GM18951 (cell line): ENCODE data around the gene ATF7.

Experiments
- POLR2A ChIP-seq: IDR thresholded peaks from 4 replicates; pipeline ENCODE4 v1.6.1; 2011; ENCODE audit warnings: mild to moderate bottlenecking; ENCODE audit not compliant: insufficient read length, insufficient read depth; ENCODE audit errors: extremely low read depth
- in situ Hi-C: fragments of 300-500 bp; cut with MboI; formaldehyde crosslinking; loops from one replicate; pipeline ENCODE4 v1.12.0; 2022; ENCODE audit warnings: low sequenced_read_pairs, mixed read lengths, inconsistent platforms; ENCODE audit not compliant: unreplicated experiment

The ATF7 gene

DNA sequence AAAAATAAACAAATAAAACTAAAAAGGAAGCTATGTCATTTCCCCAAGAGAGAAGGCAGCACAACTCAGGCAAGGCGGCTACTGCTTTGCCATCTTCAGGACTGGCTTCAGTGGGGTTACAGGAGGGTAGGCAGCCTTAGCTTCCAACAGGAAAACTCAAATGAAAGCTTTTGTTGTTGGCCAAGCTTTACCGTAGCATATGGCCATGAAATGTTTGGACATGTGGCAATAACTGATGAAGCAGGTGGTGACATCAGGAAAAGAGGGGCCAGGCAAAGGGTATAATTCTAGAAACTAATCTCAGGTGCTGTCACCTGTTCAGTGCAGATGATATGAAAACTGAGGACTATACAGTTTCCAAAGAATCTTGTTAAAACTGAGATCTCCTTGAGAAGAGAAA is 96.1 kb downstream of the ATF7 start:
- TF ChIP-seq POLR2A: no peak

DNA sequence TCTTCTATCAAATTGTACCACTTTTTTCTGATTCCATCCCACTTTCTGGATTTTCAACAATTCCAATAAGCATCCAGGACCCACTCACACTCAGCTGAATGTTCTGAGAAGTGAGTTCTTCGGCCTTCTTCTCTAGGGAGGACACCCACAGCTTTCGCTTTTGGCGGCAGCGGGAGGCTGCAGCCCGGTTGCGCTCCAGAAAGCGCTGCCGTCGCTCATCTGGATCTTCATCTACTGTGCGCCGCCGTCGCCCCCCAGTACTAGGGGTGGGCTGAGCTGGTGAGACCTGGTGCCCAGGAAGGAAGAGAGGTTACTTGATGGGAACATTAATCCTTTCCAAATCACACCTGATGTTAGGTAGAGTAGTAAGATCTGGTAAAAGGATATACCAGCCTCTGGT is 101.7 kb downstream of the ATF7 start:
- in situ Hi-C loops: no loop called here
- no peak for TF ChIP-seq POLR2A

More for the DNA sequence above, 96.1 kb downstream of the ATF7 start:
- in situ Hi-C loops: no loop called here

DNA sequence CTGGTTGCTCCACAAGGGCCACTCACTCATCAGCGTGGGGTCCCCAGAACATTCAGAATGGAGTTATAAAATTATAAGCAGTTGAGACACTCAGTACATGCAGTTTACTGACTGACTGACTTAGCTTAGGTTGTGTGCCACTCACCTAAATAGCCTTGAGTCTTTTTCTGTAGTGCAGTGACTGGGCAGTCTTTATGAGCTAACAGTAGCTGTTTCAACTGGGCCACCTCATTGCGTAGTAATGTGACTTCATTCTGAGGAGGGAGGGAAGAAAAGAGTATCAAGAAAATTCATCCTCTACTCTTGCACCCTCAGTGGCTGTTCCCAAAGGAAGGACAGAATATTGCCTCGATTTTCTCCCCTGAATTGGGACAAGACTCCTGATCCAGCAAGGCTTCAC is 103.1 kb downstream of the ATF7 start:
- TF ChIP-seq POLR2A: no peak
- in situ Hi-C loops: no loop called here

DNA sequence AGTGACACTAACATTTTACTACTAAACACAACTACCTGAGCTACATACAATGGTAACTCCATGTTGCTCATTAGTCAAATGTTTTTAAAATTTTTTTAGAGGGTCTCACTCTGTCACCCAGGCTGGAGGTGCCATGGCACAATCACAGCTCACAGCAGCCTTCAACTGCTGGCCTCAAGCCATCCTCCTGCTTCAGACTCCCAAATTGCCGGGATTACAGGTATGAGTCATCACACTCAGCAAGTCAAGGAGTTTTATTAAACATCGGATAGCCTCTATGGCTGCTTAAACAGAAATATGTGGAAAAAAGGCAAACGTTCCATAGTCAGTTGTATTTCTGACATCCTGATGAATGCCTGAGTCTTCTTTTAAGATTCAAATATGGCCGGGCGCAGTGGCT is 107.8 kb downstream of the ATF7 start:
- no peak for TF ChIP-seq POLR2A
- in situ Hi-C loops: no loop called here

DNA sequence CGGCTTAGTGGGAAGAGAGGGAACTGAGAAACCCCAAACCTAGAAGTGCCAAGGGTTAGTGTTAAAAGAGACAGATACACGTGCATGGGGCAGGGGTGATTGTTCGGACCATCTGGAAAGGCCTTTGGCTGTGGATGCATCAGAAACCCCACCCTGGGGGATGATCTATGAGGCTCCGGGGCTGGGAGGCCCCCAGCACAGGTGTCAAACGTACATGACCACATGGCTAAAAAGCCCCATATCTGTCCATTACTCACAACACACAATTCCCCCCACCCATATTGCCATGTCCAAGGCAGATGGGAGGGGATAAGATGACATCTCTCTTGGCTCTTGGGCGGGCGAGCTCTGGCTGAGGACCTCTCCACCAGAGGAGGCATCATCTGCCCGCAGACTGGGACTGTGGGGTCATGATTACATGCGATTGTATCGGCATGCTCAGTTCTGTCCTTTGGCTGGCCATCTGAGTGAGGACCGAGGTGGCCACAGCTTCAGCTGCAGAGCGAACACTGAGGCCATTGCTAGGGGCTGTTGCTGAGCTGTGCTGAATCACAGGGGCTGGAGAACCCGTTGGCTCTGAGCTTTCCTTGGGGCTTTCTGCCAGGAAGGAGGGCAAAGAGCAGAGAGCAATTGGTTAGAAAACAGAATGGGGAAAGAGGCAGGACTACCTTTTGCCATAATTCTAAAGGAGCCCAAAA is 109.3 kb downstream of the ATF7 start:
- in situ Hi-C loops: no loop called here
- no peak for TF ChIP-seq POLR2A

DNA sequence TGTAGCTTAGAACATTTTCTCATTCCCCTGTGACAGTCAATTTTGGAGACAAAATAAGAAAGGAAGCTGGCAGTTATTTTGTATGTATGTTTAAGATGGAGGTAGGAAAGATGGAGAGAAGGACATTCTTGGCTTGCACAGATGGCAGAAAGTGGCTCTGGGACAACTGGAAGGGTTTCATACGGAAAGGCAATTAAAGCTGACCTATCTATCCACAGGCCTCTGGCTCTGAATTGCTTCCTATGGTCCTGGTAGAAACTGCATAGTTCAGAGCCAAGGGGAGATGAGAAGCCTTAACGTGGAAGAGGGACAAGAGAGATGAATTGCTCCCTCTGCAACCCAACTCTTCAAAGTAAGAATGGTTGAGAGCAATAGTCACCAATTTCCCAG is 110.9 kb downstream of the ATF7 start:
- TF ChIP-seq POLR2A: no peak

DNA sequence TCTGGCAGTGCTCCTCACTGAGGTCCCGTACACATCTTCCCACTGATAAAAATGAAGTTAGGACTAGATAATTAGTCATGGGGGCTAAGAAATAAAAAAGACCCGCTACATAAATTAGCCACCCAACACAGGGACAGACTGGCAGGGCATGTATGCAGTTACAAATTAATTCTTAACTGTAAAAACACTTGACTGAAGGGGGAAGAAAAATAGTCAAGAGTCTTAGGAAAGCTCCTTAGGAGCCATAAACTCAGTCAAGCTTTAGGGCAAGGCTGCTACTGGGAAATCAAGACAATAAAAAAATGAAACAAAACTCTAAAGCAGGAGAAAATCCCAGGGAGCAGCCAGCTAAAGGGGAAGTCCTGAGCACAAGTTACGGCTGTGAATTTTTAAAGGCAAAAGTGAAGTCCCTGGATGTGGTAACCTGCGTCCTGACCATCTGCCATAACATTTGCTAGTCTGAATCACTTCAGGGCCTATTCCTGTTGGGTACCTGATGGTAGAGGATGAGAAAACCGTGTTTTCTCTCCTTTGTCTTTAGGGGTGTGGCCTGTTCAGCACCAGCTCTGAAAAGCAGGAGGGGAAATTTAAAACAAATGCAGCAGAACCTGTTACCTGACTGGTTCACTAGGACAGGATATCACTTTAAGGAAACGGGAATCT is 111.4 kb downstream of the ATF7 start:
- no peak for TF ChIP-seq POLR2A
- in situ Hi-C loops: no loop called here

More for the DNA sequence above, 110.9 kb downstream of the ATF7 start:
- in situ Hi-C loops: no loop called here

DNA sequence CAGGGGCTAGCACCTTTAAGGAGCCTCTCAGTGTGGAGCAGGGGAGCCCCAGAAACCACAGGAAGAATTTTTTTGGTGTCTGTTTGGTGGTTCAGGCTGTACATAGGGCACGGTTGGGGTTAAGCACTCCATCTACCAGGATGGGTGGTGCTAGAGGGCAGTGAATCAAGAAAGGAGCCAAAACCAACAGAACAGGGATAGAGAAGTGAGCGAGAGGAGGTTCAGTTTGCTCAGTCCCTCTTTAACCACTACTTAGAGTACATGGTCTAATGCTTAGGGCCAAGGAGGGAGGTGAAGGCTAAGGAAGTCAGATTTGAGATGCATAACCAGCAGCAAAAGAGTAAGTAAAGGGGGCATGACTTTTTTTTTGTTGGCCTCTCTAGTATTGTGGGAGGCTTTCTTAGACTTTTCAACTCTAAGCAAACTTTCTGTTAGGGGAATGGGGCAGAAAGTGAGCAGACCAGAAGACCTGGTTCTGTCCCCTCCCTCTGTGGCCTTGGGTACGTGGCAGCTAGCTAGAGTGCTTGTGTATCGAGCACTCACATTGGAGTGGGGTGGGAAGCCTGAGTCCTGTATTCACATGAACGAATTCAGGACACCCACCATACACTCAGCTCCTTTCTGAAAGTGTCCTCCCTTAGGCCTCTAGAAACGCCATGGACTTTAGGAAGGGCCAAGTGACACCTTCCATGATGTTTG is 112.3 kb downstream of the ATF7 start:
- no peak for TF ChIP-seq POLR2A

DNA sequence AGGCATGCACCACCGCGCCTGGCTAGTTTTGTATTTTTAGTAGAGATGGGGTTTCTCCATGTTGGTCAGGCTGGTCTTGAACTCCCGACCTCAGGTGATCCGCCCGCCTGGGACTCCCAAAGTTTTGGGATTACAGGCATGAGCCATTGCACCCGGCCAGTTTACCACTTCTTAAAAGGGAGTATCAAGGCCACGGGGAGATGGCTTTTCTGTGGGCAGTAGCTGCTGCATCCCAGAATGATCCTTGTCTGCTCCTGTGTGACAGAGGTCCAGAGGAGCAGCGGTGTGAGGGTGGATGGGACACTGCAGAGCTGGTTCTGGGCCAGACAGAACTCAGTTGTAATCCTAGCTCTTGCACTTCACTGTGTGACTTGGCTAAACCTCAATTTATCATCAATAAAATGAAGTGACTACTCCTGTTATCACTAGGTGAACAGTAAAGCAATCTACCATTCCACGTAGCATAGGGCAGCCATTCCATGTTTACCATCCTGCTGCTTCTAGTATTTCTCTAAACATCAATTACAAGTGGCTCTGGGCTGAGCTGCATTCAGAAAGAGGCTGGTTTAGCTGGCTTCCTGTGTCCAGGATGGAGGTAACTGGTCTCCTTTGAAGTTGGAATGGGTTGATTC is 115.9 kb downstream of the ATF7 start:
- in situ Hi-C loops: no loop called here
- no peak for TF ChIP-seq POLR2A

More for the DNA sequence above, 112.3 kb downstream of the ATF7 start:
- in situ Hi-C loops: no loop called here

DNA sequence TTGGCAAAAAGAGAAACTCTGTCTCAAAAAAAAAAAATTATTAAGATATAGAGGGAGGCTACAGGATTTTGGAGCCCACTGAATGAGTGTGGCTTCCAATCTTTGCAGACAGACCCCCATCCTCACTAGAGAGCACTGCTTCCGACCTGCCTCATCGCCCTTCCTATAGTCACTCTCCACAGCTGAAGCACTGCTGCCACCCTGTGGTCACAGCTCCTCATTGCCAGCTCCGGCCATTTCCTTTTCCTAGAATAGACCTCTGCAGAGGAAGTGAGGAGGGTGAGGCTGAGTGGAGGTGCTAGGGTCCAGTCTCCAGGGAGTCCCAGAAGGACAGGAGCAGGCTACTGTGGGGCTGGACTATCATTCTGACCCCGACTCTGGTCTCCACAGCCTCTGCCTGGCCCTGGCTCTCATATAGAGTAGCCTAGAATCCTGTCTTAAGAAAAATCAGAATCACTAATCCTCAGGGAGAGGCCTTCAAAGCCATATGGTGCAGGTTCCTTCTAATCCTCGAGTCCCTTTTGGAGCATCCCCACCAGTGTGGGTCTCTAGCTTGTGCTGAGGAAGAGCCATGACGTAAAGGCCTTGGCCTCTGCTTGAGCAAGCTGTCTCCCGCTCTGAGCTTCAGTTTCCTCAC is 117.5 kb downstream of the ATF7 start:
- no peak for TF ChIP-seq POLR2A
- in situ Hi-C loops: no loop called here

DNA sequence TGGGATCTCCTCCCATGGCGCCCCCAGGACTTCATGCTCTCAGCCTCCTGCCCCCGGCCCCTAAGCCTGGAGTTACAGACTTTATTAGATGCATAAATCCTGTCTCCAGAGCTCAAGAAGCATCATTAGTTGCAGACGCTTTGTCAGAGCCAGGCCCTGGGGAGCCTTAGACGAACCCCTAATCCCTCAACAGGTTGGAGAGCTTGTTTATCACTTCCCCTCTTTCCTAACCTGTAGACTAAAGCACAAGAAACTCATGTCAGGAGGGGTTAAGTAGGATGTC is 118.6 kb downstream of the ATF7 start:
- in situ Hi-C loops: no loop called here

DNA sequence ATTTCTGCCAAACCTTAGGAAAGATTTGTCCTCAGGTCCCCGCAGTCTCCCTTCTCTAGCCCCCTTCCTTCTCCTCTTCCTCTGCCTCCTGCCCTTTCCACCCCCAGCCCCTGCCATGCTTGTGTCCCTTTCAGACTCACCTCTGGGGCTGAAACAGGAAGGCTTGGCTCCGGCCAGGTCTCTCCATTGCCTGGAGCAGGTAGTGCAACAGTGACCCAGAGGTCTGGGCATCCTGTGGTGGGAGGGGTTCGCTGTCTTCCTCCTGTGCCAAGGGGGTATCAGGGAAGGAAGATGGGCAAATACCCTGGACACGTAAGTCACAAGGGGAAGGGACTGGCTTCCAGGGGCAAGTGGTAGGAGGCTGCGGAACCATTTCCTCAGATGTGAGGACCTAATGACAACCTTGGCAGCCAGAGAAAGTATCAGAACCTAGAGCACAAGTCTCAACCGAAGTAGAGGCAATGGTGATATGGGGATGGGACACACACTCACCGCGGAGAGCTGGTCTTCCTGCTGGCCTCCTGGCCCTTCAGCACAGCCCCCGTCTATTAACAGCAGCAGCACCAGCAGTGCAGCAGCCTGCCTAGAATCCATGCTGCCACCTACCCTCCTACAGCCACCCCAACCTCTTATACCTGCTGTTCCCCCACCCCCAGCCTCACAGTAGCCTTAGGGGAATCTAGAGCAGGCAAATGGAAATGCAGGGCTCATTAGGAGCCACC is 119.1 kb downstream of the ATF7 start, which contains the start of gene NPFF:
NPFF (minus strand) TSS at position 604 of the 722 bp plus-strand sequence; CDS start at position 594, 10 bp downstream.
- TF ChIP-seq POLR2A: no peak
- in situ Hi-C loops: no loop called here

More for the DNA sequence above, 118.6 kb downstream of the ATF7 start:
- TF ChIP-seq POLR2A: no peak
